ENCODE measurements around the gene AP1S2.

AP1S2 gene

DNA sequence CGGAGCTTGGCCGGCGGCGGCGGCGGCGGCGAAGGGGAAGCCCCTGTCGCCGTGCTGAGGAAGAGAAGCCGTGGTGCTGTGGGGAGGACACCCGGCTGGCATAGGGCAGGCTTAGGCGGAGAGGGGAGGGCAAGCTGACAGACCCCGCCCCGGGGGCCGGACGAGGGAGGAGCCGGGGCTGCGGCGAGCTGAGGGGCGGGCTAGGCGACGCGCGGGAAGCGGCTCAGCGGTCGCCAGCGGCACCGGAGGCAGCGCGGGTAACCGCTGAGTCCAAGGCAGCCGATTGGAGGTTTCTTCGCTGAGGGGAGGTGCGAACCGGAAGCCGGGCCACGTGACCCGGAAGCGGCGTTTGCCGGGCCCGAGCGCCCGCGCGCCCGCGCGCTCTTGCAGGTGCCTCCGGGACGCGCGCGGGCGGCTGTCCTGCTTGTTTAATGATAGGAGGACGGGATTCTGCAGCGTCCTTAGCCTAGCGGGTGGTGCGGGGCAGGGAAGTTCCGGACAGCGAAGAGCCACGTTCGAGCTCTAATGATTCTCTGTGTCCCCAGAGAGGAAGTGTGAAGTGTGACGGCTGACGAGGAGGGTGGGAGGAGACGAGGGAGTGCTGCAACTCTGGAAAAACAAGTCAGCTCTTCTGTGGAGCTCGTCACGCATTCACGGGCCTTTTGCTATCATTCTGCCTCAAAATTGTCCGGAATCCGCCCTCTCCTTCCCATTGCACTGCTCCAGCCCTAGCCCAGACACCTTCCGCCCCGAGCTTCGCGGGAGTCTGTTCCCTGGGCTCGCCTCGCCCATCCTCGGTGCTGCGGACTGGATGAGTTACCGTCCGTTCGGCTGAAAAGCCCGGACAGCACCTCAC is at the start of gene AP1S2:
Gene AP1S2 (minus strand): TSS at position 102 of the 856 bp plus-strand sequence. CDS start 2,289 bp downstream, outside the sequence.
- Histone ChIP-seq H3K27ac (peak within 1 kb of the TSS; percentile 90), H3K4me1 (peaks cover 4% of the 10 kb centered on the region), H3K9me3 (ENCODE audit: control insufficient read depth, low read length) (no peaks in the 10 kb centered on the region), H2AFZ (peak within 1 kb of the TSS; percentile 88), H3K79me2 (no peaks in the 10 kb centered on the region), H3K4me2 (ENCODE audit: low read length) (peak within 1 kb of the TSS; percentile 78), H3K27me3 (ENCODE audit: control insufficient read depth, insufficient read depth, low read length) (no peaks in the 10 kb centered on the region), H3K9ac (no peak within 1 kb of the TSS), H3K4me3 (ENCODE audit: low read depth, low read length) (peak within 1 kb of the TSS; percentile 69), H3K36me3 (ENCODE audit: control insufficient read depth, insufficient read depth, low read length) (no peaks in the 10 kb centered on the region)
- TF ChIP-seq, protein P1, sequence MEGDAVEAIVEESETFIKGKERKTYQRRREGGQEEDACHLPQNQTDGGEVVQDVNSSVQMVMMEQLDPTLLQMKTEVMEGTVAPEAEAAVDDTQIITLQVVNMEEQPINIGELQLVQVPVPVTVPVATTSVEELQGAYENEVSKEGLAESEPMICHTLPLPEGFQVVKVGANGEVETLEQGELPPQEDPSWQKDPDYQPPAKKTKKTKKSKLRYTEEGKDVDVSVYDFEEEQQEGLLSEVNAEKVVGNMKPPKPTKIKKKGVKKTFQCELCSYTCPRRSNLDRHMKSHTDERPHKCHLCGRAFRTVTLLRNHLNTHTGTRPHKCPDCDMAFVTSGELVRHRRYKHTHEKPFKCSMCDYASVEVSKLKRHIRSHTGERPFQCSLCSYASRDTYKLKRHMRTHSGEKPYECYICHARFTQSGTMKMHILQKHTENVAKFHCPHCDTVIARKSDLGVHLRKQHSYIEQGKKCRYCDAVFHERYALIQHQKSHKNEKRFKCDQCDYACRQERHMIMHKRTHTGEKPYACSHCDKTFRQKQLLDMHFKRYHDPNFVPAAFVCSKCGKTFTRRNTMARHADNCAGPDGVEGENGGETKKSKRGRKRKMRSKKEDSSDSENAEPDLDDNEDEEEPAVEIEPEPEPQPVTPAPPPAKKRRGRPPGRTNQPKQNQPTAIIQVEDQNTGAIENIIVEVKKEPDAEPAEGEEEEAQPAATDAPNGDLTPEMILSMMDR (IDR thresholded peaks at IDR 0.05) = no peak

- no peaks in the 10 kb centered on the region for H3K4me1 ChIP-seq
- H3K9ac ChIP-seq = no peak overlapping the region
- H3K4me3 ChIP-seq (ENCODE audit: low read depth, low read length) = no peak overlapping the region
- H3K27ac ChIP-seq = no peak overlapping the region
- no peaks in the 10 kb centered on the region for H3K27me3 ChIP-seq (ENCODE audit: control insufficient read depth, insufficient read depth, low read length)
- H3K9me3 ChIP-seq (ENCODE audit: control insufficient read depth, low read length) = no peaks in the 10 kb centered on the region
- TF ChIP-seq, protein P1 (IDR thresholded peaks at IDR 0.05) = no peak
- no peaks in the 10 kb centered on the region for H3K79me2 ChIP-seq
- H2AFZ ChIP-seq = no peak overlapping the region
- no peak overlapping the region for H3K4me2 ChIP-seq (ENCODE audit: low read length)
- H3K36me3 ChIP-seq (ENCODE audit: control insufficient read depth, insufficient read depth, low read length) = no peaks in the 10 kb centered on the region
Measured at GRCh38 chrX:15903186-15903681, 48.6 kb upstream of the AP1S2 start.

GRCh38 chrX:15895334-15895733 is 40.7 kb upstream of the AP1S2 start:
- H3K79me2 ChIP-seq = no peaks in the 10 kb centered on the region
- H3K4me3 ChIP-seq (ENCODE audit: low read depth, low read length) = no peak overlapping the region
- TF ChIP-seq, protein P1 (IDR thresholded peaks at IDR 0.05) = no peak
- no peak overlapping the region for H2AFZ ChIP-seq
- no peak overlapping the region for H3K9ac ChIP-seq
- no peak overlapping the region for H3K4me2 ChIP-seq (ENCODE audit: low read length)
- no peak overlapping the region for H3K27ac ChIP-seq
- no peaks in the 10 kb centered on the region for H3K9me3 ChIP-seq (ENCODE audit: control insufficient read depth, low read length)
- no peaks in the 10 kb centered on the region for H3K36me3 ChIP-seq (ENCODE audit: control insufficient read depth, insufficient read depth, low read length)
- no peaks in the 10 kb centered on the region for H3K27me3 ChIP-seq (ENCODE audit: control insufficient read depth, insufficient read depth, low read length)
- no peaks in the 10 kb centered on the region for H3K4me1 ChIP-seq

GRCh38 chrX:15894724-15895123 is 40.1 kb upstream of the AP1S2 start:
- H3K4me1 ChIP-seq = no peaks in the 10 kb centered on the region
- no peaks in the 10 kb centered on the region for H3K36me3 ChIP-seq (ENCODE audit: control insufficient read depth, insufficient read depth, low read length)
- H2AFZ ChIP-seq = no peak overlapping the region
- H3K9ac ChIP-seq = no peak overlapping the region
- H3K79me2 ChIP-seq = no peaks in the 10 kb centered on the region
- no peak overlapping the region for H3K27ac ChIP-seq
- H3K4me3 ChIP-seq (ENCODE audit: low read depth, low read length) = no peak overlapping the region
- H3K27me3 ChIP-seq (ENCODE audit: control insufficient read depth, insufficient read depth, low read length) = no peaks in the 10 kb centered on the region
- H3K4me2 ChIP-seq (ENCODE audit: low read length) = no peak overlapping the region
- no peaks in the 10 kb centered on the region for H3K9me3 ChIP-seq (ENCODE audit: control insufficient read depth, low read length)
- TF ChIP-seq, protein P1 (IDR thresholded peaks at IDR 0.05) = no peak
